Mammary epithelial cell (primary cell): ENCODE results near the gene KAT6B.

Experiments used
- EZH2 ChIP-seq: IDR thresholded peaks from 2 replicates; pipeline ENCODE4 v1.6.1; 2012; ENCODE audit warnings: low read length, inconsistent platforms, borderline replicate concordance
- TF ChIP-seq, protein P1 (sequence below), 2 donors: IDR thresholded peaks in 1 of 2; conservative IDR thresholded peaks in 1 of 2; 2 replicates each; pipeline ENCODE4 v1.5.1; 2011 to 2012; ENCODE audit warnings: inconsistent platforms in 2 of 2, low read length in 2 of 2, mild to moderate bottlenecking in 2 of 2, control low read depth in 1 of 2, low read depth in 1 of 2; ENCODE audit not compliant: insufficient read depth in 1 of 2; ENCODE audit errors: extremely low read depth in 1 of 2

DNA sequence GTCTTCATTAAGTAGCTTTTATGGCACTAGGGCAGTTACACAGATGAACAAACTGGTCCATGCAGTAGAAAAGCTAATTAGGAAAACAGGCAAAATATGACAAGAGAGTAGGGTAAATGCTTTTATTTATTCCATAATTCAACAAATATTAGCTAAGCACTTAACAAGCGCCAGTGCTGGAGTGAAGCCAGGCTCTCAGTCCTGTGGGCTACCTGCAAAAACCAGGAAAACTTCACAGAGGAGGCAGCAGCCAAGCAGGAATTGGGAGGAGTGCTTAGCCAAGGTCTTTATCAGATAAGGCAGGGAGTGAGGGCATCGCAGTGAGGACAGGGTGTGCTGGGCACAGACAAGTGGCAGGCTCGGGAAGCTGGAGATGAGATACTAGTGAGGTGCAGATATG lies 4.9 kb upstream of the KAT6B start:
- TF ChIP-seq, protein P1, sequence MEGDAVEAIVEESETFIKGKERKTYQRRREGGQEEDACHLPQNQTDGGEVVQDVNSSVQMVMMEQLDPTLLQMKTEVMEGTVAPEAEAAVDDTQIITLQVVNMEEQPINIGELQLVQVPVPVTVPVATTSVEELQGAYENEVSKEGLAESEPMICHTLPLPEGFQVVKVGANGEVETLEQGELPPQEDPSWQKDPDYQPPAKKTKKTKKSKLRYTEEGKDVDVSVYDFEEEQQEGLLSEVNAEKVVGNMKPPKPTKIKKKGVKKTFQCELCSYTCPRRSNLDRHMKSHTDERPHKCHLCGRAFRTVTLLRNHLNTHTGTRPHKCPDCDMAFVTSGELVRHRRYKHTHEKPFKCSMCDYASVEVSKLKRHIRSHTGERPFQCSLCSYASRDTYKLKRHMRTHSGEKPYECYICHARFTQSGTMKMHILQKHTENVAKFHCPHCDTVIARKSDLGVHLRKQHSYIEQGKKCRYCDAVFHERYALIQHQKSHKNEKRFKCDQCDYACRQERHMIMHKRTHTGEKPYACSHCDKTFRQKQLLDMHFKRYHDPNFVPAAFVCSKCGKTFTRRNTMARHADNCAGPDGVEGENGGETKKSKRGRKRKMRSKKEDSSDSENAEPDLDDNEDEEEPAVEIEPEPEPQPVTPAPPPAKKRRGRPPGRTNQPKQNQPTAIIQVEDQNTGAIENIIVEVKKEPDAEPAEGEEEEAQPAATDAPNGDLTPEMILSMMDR (conservative IDR thresholded peaks at IDR 0.05 in 1 of 2, IDR thresholded peaks at IDR 0.05 in 1 of 2; ENCODE audit: extremely low read depth in 1 of 2, insufficient read depth in 1 of 2, low read depth in 1 of 2, low read length in 2 of 2): no peak
- TF ChIP-seq EZH2: no peak
